Stimulated activated naive CD8-positive, alpha-beta T cell treated with anti-CD3 and anti-CD28 coated beads, Interleukin-15, Interleukin-2, amounts not matched to agents 100 ng/mL and 50 ng/mL, for 24 hours (primary cell): Measurements from ENCODE around the gene IVNS1ABP.

Experiments
- H3K27ac Mint-ChIP-seq: one replicate; pipeline ENCODE4 v1.8.0; 2021; ENCODE audit warnings: mild to moderate bottlenecking, mixed read lengths
- H3K27me3 Mint-ChIP-seq: one replicate; pipeline ENCODE4 v1.8.0; 2021; ENCODE audit warnings: mixed read lengths
- H3K36me3 Mint-ChIP-seq: one replicate; pipeline ENCODE4 v1.8.0; 2021; ENCODE audit warnings: low read depth, mixed read lengths
- H3K4me1 Mint-ChIP-seq: one replicate; pipeline ENCODE4 v1.8.0; 2021; ENCODE audit warnings: low read depth, mixed read lengths
- H3K4me3 Mint-ChIP-seq: one replicate; pipeline ENCODE4 v1.8.0; 2021; ENCODE audit warnings: mild to moderate bottlenecking, mixed read lengths
- H3K9me3 Mint-ChIP-seq: one replicate; pipeline ENCODE4 v1.8.0; 2021; ENCODE audit warnings: mixed read lengths

The IVNS1ABP gene

DNA sequence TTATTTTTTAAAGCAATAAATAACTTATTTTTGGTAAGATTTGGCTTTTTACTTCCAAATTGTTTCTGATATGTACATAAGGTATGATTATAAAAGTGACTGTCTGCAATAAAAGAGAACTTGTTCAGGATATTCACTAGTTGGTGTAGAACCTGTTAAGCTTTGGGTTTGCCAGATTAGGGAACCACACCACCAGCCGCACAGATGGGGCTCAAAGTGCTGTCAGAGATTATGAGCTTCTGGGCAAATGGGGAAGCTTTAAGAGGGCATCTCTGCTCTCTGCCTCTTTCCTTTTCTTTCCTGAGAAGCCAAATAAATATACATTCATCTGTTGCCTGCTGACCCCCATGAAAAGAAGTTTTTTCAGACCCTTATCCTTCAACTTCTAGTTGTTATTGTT is 25.4 kb downstream of the IVNS1ABP start:
- H3K9me3 Mint-ChIP-seq: no peaks in the 10 kb centered on the region
- no peak overlapping the region for H3K27ac Mint-ChIP-seq
- peaks cover 11% of the 10 kb centered on the region for H3K4me1 Mint-ChIP-seq
- peaks cover 51% of the 10 kb centered on the region for H3K36me3 Mint-ChIP-seq
- no peak overlapping the region for H3K4me3 Mint-ChIP-seq
- no peaks in the 10 kb centered on the region for H3K27me3 Mint-ChIP-seq

DNA sequence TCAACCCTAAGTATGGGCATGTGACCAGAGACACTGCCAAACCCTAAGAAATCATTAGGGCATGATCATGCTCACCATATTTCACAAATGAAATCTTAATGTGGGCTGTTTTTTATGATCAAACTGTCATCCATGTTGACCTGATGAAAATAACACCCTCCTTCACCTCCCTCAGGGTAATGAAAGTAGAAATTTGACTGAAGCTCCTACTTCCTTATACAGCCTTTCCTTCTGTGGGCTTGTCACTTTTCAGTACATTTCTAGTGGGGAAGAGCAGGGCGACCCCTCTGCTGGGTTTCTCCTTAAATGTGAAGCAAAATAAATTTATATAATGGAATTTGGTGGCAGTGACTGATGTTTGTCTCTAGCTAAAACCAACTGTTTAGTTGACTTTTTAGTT is 25.9 kb downstream of the IVNS1ABP start:
- H3K4me1 Mint-ChIP-seq: peaks cover 11% of the 10 kb centered on the region
- H3K27me3 Mint-ChIP-seq: no peaks in the 10 kb centered on the region
- no peak overlapping the region for H3K4me3 Mint-ChIP-seq
- H3K9me3 Mint-ChIP-seq: no peaks in the 10 kb centered on the region
- H3K36me3 Mint-ChIP-seq: peaks cover 46% of the 10 kb centered on the region
- no peak overlapping the region for H3K27ac Mint-ChIP-seq

DNA sequence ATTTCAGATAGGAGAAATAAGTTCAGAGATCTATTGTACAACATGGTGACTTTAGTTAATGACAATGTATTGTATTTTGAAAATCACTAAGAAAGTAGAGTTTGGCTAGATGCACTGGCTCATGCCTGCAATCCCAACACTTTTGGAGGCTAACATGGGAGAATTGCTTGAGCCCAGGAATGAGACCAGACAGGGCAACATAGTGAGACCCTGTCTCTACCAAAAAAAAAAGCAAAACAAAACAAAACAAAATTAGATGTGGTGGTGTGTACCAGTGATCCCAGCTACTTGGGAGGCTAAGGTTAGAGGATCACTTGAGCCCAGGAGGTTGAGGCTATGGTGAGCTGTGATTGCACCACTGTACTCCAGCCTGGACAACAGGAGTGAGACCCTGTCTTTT is 27.2 kb downstream of the IVNS1ABP start:
- H3K9me3 Mint-ChIP-seq: no peaks in the 10 kb centered on the region
- peaks cover 18% of the 10 kb centered on the region for H3K4me1 Mint-ChIP-seq
- H3K27me3 Mint-ChIP-seq: no peaks in the 10 kb centered on the region
- H3K4me3 Mint-ChIP-seq: no peak overlapping the region
- peaks cover 33% of the 10 kb centered on the region for H3K36me3 Mint-ChIP-seq
- H3K27ac Mint-ChIP-seq: no peak overlapping the region

DNA sequence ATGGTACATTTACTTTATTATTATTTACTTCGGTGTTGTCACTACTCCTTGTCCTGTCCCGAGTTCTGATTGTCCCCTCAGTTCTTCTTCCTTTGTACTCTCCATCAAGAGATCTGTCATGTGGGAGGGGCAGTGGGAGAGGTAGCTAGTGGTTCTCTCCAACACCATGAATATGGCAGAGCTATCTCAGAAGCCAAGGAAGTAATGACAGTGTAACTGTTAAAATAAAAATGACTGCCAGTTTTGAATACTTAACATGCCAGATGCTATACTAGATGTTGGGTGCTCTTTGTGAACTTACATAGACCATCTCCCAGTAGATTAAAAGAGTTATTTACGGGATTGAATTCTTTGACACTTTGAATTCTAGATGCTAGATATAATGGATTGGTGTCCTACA is 28.6 kb downstream of the IVNS1ABP start:
- Mint-ChIP-seq H3K9me3 (no peaks in the 10 kb centered on the region), H3K27ac (no peak overlapping the region), H3K36me3 (peaks cover 19% of the 10 kb centered on the region), H3K4me3 (no peak overlapping the region), H3K27me3 (no peaks in the 10 kb centered on the region), H3K4me1 (peaks cover 22% of the 10 kb centered on the region)

DNA sequence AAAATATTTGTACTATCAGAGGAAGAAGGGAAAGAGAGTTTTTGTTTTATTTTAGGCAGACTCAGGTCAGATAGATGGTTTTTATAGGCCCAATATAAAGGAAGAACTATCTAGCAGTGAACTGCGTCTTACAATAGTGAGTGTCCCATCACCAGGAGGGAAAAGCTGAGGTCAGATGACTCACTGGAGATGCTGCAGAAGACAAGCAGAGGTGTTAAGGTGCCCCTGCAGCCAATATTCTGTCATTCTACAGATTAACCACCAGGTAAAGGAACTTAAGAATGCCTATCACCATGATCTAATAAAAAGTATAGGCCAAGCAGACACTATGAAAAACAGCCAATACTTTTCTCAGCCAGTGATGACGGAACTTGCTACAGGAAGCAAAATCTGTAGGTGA is 29.6 kb downstream of the IVNS1ABP start:
- Mint-ChIP-seq H3K36me3 (peaks cover 12% of the 10 kb centered on the region), H3K4me3 (no peak overlapping the region), H3K4me1 (peaks cover 27% of the 10 kb centered on the region), H3K27me3 (no peaks in the 10 kb centered on the region), H3K9me3 (no peaks in the 10 kb centered on the region), H3K27ac (no peak overlapping the region)

DNA sequence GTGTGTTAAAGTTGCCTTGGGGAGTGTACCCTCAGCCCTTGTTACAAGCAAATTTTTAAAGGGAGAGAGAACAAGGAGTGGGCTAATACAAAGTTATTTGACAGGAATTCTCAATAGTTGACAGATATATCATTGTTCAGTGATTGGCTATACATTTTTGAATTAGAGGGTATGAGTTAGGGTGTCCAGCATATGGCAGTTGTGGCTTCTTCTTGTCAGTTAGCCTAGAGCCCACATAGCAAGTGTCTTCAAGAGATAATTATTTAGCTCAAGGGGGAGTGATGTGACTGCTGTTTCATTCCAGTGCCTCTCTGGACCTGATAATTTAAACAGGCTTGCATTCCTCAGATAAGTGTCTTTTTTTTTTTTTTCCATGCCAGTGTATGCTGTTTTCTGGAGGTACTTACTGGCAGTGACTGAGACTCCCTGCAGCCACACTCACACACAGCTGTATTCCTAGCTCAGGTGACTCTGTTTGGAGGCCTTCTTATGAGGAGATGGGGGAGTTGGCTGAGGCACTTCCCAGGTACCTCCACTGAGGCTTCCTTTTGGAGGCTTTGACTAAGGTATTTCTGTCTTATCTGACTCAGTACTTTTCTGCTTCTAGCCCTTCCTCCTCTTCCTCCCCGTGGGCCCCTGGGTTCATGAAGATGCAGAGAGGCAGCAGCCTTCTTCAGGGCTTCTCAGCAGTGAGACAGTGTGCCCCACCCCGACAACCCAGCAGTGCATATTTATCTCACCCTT is 32.3 kb downstream of the IVNS1ABP start:
- no peak overlapping the region for H3K4me3 Mint-ChIP-seq
- H3K36me3 Mint-ChIP-seq: peaks cover 14% of the 10 kb centered on the region
- H3K4me1 Mint-ChIP-seq: peaks cover 46% of the 10 kb centered on the region
- H3K27ac Mint-ChIP-seq: no peak overlapping the region
- no peaks in the 10 kb centered on the region for H3K9me3 Mint-ChIP-seq
- no peaks in the 10 kb centered on the region for H3K27me3 Mint-ChIP-seq

DNA sequence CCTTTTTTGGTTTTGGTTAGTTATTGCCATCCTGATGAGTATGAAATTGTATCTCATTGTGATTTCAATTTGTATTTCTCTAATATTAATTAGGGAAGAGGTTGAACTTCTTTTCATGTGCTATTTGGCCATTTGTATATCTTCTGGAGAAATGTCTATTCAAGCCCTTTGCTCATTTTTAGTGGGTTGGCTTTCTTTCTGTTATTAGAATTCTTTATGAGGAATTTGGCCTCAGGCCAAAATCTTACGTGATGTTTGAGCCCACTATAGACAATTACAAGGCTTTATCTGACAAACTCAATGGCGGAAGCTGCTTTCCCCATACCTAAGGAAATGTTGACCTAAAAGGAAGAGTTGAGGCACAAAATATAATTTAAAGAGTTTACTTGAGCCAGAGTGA is 32.9 kb downstream of the IVNS1ABP start:
- Mint-ChIP-seq H3K27ac (no peak overlapping the region), H3K4me3 (no peak overlapping the region), H3K36me3 (peaks cover 14% of the 10 kb centered on the region), H3K4me1 (peaks cover 49% of the 10 kb centered on the region), H3K27me3 (no peaks in the 10 kb centered on the region), H3K9me3 (peaks cover 2% of the 10 kb centered on the region)

DNA sequence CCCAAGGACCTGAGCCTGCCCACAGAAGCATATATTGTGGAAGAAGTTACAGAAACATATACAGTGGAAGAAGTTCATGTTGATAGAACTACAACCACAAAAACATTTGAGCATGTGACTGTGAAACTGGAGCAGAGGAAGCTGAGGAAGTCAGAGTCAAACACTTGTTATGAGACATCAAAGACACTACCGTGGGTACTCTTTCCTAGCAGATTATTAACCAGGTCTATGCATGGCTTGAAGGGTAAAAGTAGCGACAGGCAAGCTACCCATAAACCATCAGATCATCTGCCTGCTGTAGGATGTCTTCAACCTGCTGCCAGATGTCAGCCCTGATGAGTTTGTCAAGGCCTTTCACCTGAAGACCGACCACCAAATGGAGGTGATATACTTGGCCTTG is 35.8 kb downstream of the IVNS1ABP start:
- Mint-ChIP-seq H3K4me3 (no peak overlapping the region), H3K27me3 (no peaks in the 10 kb centered on the region), H3K36me3 (peaks cover 12% of the 10 kb centered on the region), H3K27ac (peak overlapping the region; percentile 28), H3K4me1 (peaks cover 49% of the 10 kb centered on the region), H3K9me3 (peaks cover 4% of the 10 kb centered on the region)

DNA sequence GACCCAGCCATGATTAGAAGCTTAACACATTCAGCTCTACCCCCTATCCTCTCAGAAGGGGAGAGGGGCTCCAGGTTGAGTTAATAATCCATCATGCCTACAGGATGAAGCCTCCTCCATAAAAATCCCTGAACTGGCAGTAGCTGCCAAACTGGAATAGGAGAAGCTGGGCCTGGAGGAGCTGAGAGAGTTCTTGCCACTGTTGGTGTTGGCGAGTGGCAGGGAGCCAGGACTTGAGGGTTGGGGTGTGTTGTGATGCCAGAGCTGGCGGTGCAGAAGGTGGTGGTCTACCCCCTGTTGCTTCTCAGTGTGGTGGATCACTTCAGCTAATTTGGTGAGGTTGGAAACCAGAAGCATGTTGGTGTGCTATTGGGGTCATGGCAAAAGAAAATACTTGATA is 36.5 kb downstream of the IVNS1ABP start:
- H3K4me3 Mint-ChIP-seq: no peak overlapping the region
- peak overlapping the region; percentile 37 for H3K27ac Mint-ChIP-seq
- H3K4me1 Mint-ChIP-seq: peaks cover 48% of the 10 kb centered on the region
- peaks cover 12% of the 10 kb centered on the region for H3K36me3 Mint-ChIP-seq
- peaks cover 4% of the 10 kb centered on the region for H3K9me3 Mint-ChIP-seq
- H3K27me3 Mint-ChIP-seq: no peaks in the 10 kb centered on the region

DNA sequence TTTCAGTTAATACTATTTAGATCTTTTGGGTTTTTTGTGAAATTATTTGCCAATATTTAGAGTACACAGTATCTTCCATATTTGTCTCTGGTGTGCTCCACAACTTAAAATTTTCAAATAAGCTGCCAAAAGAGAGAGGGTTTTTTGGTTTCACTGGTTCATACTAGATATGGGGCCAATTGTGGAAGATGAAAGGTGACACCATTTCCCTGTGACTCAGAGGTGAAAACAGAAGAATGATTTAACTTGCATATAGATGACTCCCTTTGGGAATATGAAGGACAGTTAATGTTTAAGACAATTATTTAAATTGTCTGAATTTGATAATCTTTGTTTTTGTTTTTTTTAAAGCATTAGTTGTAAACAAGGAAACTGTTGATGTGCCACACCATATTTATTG is 37.5 kb downstream of the IVNS1ABP start:
- H3K4me1 Mint-ChIP-seq: peaks cover 41% of the 10 kb centered on the region
- peaks cover 4% of the 10 kb centered on the region for H3K9me3 Mint-ChIP-seq
- H3K27me3 Mint-ChIP-seq: no peaks in the 10 kb centered on the region
- no peak overlapping the region for H3K27ac Mint-ChIP-seq
- no peak overlapping the region for H3K4me3 Mint-ChIP-seq
- H3K36me3 Mint-ChIP-seq: peaks cover 12% of the 10 kb centered on the region

DNA sequence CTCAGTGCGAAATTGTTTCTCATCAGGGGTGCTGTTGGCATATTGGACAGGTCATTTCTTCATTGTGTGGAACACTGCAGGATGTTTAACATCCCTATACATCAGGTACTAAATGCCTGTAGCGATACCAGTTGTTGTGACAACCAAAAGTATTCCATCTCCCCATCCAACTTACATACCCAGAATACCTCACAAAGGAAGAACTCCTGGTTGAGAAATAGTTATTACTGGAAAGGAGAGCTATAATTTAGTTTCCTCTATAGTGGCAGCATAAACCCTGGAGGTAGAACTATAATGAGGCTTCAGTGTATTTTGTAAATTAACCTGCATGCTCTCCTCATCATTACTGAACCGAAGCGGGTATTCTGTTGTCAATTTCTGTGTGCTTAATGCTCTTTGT is 45.1 kb downstream of the IVNS1ABP start:
- no peaks in the 10 kb centered on the region for H3K27me3 Mint-ChIP-seq
- no peak overlapping the region for H3K4me3 Mint-ChIP-seq
- H3K27ac Mint-ChIP-seq: no peak overlapping the region
- no peaks in the 10 kb centered on the region for H3K36me3 Mint-ChIP-seq
- H3K4me1 Mint-ChIP-seq: no peaks in the 10 kb centered on the region
- no peaks in the 10 kb centered on the region for H3K9me3 Mint-ChIP-seq

DNA sequence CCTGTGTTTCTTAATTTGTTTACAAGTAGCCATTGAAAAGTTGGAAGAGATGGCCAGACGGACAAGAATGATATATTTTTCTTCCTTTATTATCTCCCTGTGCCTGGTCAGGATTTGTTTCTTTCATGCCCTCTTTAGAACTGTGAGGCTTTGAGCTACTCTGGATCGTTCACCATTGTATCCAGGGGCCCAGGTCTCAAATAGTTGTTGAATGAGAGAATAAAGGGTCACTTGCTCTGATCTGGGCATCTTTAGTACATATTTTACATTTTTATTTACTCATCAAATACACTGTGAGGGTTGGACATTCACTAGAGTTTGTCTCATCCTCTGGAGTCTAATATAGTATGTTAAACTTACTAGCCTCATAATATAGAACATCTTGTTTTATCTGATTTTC is 48.7 kb downstream of the IVNS1ABP start:
- Mint-ChIP-seq H3K4me1 (no peaks in the 10 kb centered on the region), H3K9me3 (no peaks in the 10 kb centered on the region), H3K36me3 (no peaks in the 10 kb centered on the region), H3K4me3 (no peak overlapping the region), H3K27me3 (no peaks in the 10 kb centered on the region), H3K27ac (no peak overlapping the region)

DNA sequence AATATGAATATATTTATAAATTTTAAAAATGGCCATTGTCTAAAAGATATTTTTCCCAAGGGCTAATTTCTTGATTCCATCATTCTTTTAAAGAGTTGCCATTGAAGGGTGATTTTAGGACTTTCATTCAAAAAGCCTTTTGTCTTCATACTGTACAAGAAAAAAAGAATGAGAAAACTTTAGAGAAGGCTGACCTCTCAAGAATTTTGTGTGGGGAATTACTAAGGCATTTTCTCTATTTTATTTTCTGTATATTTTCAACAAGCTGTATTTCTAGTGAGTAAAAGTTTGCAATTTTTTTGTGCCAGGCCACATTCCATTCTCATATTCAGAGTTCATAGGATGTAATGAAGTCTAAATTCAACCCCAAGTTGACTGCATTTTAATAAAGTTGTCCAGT is 49.3 kb downstream of the IVNS1ABP start:
- Mint-ChIP-seq H3K4me3 (no peak overlapping the region), H3K27ac (no peak overlapping the region), H3K9me3 (no peaks in the 10 kb centered on the region), H3K4me1 (no peaks in the 10 kb centered on the region), H3K27me3 (no peaks in the 10 kb centered on the region), H3K36me3 (no peaks in the 10 kb centered on the region)

DNA sequence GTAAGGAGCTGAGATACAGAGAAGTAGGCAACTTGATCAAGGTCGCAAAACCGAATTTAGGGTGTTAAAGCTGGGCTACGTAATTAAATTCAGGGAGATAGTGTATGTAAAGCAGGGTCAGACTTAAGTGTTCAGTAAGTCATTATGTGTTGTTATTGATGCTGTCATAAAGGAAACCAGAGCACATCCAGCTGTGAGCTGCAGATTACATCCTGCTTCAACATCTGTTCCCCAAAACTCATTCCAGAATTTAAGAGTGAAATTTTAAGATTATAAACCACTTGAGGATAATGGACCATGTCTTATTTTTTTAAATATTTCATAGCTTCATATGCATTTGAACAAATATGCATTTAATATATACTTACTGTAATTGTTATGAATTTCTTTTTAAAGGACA is 49.7 kb downstream of the IVNS1ABP start:
- Mint-ChIP-seq H3K4me1 (no peaks in the 10 kb centered on the region), H3K4me3 (no peak overlapping the region), H3K27me3 (no peaks in the 10 kb centered on the region), H3K36me3 (no peaks in the 10 kb centered on the region), H3K9me3 (no peaks in the 10 kb centered on the region), H3K27ac (no peak overlapping the region)

DNA sequence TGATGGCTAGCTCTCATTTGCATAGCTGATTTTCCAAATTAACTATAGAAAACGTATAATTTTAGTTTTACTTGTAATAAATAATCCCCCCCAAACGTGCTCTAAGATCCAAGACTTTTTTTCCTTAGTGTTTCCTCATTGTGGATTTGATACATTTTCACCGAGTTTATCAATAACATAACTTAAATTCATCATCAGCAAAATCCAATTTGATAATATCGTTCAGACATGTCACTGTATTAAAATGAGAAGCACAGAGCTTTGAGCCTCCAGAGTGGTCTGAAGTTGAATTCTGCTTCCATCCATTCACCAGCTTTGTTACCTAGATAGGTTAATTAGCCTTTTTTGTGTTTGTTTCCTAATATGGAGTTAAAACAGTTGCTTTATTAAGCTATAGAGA is 51.7 kb downstream of the IVNS1ABP start:
- Mint-ChIP-seq H3K4me1 (no peaks in the 10 kb centered on the region), H3K4me3 (no peak overlapping the region), H3K36me3 (no peaks in the 10 kb centered on the region), H3K9me3 (peaks cover 2% of the 10 kb centered on the region), H3K27me3 (no peaks in the 10 kb centered on the region), H3K27ac (no peak overlapping the region)

DNA sequence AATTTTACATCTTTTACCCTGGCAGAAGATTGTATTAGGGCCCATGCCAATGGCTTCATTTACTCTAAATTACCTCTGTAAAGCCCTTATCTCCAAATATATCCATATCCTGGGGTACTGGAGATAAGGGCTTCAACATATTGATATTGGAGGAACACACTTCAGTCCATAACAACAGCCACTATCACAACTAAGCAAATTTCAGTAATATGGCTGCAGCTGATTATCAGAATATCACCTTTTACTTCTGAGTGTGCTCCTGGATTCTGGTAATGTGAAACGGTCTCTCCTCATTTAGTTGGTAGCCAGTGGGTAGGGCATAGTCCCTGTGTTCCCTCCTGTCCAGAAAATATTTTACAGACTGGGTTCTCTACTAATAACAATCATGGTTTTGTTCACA is 53.3 kb downstream of the IVNS1ABP start:
- Mint-ChIP-seq H3K4me3 (no peak overlapping the region), H3K4me1 (no peaks in the 10 kb centered on the region), H3K27me3 (no peaks in the 10 kb centered on the region), H3K27ac (no peak overlapping the region), H3K9me3 (peaks cover 8% of the 10 kb centered on the region), H3K36me3 (no peaks in the 10 kb centered on the region)
